Measurements from ENCODE around the gene PRPF31.

PRPF31 gene

DNA sequence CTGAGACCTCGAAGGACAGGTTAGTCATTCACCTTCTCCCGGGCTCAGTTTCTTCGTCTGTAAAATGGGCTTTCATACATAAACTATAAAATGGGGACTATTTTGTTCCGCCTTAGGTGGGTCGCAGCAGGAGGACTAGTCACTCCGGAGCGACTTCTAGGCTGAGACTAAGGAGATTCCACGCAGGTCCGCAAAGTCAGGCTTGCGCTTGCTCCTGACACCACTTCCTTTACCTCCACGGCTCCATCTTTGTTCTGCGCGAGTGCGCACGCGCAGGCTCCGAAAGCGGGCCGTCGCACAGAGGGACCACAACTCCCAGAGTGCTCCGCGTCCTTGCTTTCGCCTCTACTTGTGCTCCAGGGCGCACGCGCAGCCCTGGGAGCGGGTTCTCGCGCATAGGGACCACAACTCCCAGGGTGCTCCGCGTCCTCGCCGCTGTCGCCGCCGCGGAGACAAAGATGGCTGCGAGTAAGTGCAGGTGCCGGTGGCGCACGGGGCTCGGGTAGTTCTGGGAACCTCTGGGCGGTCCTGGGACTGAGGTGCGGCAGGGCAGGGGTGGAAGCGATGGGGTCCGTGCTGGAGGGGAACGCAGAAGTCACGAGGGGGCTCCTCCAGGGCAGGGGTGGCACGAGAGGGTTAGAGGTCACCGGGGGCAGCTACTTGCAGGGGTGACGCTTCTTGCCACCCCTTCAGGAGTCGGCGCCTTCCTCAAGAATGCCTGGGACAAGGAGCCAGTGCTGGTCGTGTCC, 13.0 kb upstream of the PRPF31 start, which contains the start of gene NDUFA3:
TSS of gene NDUFA3 (plus strand) at position 435 of the 749 bp plus-strand sequence. CDS start at position 459, 24 bp downstream.
- no peak for TF ChIP-seq GATA3 (IDR thresholded peaks at IDR 0.05; ENCODE audit: low read depth, low read length)
- no peak for TF ChIP-seq GATA2 (IDR thresholded peaks at IDR 0.05; ENCODE audit: low read depth, low read length)

DNA sequence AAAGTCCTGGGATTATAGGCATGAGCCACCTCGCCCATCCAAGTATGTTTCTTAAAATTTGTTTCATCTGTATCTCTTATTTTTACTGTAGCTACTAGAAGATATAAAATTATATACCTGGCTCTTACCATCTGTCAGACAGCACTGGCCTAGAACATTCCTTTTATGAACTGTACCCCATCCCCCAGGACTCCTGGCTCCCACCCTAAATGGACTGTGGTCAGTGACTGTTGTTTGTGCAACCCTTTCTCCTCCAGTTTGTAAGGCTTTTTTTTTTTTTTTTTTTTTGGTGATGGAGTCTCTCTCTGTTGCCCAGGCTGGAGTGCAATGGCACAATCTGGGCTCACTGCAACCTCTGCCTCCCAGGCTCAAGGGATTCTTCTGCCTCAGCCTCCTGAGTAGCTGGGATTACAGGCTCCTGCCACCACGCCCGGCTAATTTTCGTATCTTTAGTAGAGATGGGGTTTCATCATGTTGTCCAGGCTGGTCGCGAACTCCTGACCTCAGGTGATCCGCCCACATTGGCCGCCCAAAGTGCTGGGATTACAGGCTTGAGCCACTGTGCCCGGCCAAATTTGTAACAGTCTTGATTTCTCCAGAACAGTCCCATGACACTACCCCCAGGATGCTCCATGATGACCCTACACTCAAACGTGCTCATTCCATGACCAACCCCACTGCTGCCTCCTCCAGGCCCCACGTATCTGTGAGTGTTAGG, 10.4 kb upstream of the PRPF31 start:
- no peak for TF ChIP-seq GATA3 (IDR thresholded peaks at IDR 0.05; ENCODE audit: low read depth, low read length)
- no peak for TF ChIP-seq GATA2 (IDR thresholded peaks at IDR 0.05; ENCODE audit: low read depth, low read length)

DNA sequence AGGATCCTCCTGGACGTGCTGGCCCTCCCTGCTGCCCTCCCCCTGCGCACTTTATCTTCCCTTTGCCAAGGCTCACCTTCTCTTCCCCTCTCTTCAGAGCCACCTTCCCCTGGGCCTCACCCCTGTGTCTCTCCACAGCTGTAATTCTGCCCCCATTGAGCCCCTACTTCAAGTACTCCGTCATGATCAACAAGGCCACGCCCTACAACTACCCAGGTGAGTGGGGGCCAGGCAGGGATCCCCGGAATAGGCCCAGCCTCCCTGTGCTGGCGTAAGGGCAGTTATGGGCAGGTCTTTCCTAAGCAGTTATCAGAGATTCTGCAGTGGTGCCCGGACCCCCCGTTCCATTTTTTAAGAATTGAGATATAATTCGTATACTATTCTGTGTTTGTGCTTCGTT, 9.8 kb upstream of the PRPF31 start:
- no peak for TF ChIP-seq GATA2 (IDR thresholded peaks at IDR 0.05; ENCODE audit: low read depth, low read length)
- no peak for TF ChIP-seq GATA3 (IDR thresholded peaks at IDR 0.05; ENCODE audit: low read depth, low read length)

DNA sequence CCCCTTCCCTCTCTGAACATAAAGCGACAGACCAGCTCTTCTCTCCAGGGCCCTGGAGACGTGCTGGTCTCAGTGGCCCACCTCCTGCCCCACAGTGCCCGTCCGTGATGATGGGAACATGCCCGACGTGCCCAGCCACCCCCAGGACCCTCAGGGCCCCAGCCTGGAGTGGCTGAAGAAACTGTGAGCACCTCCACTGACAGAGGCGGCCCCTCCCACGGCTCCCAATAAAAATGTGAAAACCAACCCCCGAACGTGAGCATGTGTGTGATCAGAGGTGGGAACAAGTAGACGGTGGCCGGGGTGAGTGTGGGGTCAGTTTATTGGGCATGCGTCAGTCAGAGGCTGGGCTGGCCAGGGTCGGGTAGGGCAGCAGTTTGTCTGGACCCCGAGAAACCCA, 8.8 kb upstream of the PRPF31 start:
- TF ChIP-seq GATA2 (IDR thresholded peaks at IDR 0.05; ENCODE audit: low read depth, low read length) (no peak), GATA3 (IDR thresholded peaks at IDR 0.05; ENCODE audit: low read depth, low read length) (no peak)

DNA sequence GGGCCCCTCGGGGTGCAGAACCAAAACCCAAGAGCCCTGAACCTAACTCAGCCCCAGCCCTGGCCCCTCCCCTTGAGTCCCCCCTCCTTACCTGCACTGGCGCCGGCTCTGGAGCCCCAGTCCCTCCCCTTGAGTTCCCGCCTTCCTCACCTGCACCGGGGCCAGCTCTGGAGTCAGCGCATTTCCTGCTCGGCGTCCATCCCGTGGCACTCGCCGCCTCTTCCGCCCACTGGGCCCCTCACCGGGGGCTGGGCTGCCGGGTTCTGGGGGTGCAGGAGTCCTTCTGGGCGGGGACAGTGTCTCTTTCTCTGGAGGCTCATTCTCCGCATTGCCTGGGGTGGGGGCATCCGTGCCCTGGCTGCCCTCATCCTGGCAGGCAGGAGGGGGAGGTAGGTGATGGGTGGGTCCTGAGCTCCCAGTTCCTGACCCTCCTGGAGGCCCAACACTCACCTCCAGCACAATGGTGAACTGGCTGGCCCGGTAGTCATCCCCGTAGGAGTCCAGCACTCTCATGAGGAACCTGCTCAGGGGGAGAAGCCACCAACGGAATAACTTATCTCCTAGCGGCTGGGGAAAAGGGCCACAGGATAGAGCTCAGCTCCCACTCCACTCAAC, 7.6 kb upstream of the PRPF31 start:
- TF ChIP-seq GATA2 (IDR thresholded peaks at IDR 0.05; ENCODE audit: low read depth, low read length): no peak
- TF ChIP-seq GATA3 (IDR thresholded peaks at IDR 0.05; ENCODE audit: low read depth, low read length): no peak

DNA sequence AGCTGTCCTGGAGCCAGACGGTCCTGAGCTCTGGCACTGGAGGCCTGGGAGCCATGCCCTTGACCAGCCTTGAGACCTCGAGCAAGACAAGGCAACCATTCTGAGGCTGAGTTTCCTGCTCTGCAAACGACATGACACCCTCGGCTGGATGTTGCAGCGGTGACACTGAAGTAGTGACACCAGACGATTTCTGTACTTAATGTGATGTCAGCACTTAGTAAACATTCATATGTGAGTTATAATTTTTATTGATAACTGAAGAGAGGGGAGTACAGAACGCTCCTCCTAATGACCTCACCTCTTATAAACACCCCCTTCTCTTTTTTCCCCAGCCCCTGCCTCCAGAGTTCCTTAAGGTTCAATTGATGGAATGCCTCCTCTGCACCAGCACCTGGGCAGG, 7.1 kb upstream of the PRPF31 start:
- TF ChIP-seq GATA3 (IDR thresholded peaks at IDR 0.05; ENCODE audit: low read depth, low read length) (no peak), GATA2 (IDR thresholded peaks at IDR 0.05; ENCODE audit: low read depth, low read length) (no peak)

DNA sequence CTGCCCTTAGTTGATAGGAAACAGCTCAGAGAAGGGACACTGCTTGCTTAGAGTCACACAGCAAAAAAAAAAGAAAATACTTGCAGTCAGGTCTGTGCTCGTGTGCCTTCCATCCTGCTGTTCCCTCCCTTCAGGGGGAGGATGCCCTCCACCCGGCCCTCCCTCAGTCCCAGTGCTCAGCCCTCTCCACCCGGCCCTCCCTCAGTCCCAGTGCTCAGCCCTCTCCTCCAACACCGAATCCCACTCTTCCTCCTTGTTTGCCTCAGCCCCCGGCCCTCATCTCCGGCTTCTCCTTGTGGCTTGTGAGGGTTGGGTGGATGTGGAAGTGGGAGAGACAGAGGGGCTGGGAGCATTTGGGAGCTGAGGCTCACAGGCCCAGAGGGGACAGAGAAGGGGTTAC, 5.9 kb upstream of the PRPF31 start:
- TF ChIP-seq GATA3 (IDR thresholded peaks at IDR 0.05; ENCODE audit: low read depth, low read length) (no peak), GATA2 (IDR thresholded peaks at IDR 0.05; ENCODE audit: low read depth, low read length) (no peak)

DNA sequence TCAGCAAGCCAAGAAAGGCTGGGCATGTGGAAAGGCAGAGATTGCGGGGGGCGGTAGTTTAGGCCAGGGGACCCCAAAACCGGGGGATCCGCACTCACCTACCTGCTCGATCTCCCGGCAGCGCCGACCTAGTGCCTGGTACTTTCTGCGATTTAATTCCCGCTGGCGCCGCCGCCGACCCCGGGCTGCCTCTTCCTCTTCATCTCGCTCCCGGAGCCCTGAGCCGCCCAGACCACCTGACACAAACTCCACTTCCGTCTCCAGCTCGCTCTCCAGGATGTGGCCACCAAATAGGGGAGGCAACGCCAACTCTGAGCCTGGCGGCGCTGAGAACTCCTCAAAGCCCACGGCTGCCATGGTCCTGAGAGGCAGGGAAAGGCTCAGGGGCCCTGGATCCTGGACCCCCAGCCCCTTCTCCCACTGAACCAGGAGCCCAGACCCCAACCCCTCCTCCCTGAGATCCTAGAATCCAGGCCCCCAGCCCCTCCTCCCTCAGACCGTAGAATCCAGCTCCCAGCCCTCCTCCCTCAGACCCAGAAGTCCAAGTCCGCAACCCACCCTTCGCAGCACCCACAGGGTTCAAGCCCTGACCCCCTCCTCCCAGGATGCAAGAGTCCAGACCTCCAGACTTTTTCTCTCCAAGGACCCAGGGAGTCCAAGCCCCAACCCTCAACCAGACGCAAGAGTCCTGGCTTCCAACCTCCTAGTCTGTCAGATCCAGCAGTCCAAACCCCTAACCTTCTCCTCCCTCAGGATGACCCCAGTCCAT, 1.0 kb upstream of the PRPF31 start:
- TF ChIP-seq GATA3 (IDR thresholded peaks at IDR 0.05; ENCODE audit: low read depth, low read length) (no peak), GATA2 (IDR thresholded peaks at IDR 0.05; ENCODE audit: low read depth, low read length) (no peak)

DNA sequence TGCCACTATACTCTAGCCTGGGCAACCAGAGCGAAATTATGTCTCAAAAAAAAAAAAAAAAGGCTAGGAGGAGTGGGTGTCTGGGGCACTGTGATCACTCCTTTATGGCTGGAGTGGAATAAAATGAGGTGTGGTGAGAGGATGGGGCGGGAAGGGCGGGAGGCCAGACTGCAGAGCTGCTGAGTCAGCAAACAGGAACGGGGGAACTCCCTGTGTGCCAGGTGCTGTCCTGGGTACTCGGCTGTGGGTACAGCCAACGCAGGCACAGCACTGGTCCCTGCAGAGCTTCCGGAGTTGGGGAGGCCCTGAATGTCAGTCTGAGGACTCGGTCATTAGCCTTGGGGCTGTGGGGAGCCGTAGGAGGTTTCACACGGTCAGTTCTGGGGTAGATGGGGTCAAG, 5.7 kb downstream of the PRPF31 start:
- TF ChIP-seq GATA2 (IDR thresholded peaks at IDR 0.05; ENCODE audit: low read depth, low read length) (no peak), GATA3 (IDR thresholded peaks at IDR 0.05; ENCODE audit: low read depth, low read length) (no peak)

DNA sequence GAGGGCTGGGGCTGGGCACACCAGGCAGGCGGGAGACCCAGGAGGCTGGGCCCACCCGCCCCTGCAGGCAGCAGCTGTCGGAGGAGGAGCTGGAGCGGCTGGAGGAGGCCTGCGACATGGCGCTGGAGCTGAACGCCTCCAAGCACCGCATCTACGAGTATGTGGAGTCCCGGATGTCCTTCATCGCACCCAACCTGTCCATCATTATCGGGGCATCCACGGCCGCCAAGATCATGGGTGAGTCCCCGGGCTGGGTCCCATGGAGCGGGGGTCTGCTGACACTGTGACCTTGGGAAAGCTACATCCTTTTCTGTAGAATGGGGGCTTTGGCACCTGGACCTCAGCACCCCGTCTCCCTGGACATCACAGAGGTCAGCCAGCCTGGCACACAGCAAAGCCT, 8.1 kb downstream of the PRPF31 start:
- TF ChIP-seq GATA3 (IDR thresholded peaks at IDR 0.05; ENCODE audit: low read depth, low read length): no peak
- TF ChIP-seq GATA2 (IDR thresholded peaks at IDR 0.05; ENCODE audit: low read depth, low read length): no peak

DNA sequence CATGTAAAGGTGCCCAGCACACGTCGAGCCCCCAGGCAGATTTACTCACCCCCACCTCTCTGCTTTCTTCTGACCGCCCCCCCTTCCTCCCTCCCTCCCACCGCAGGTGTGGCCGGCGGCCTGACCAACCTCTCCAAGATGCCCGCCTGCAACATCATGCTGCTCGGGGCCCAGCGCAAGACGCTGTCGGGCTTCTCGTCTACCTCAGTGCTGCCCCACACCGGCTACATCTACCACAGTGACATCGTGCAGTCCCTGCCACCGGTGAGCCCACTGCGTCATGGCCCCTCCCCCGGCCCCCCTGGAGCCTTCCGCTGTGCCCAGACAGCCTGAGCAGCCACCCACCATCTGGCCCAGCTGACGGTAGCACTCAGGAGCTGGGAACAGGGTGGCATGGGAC, 8.8 kb downstream of the PRPF31 start:
- no peak for TF ChIP-seq GATA2 (IDR thresholded peaks at IDR 0.05; ENCODE audit: low read depth, low read length)
- TF ChIP-seq GATA3 (IDR thresholded peaks at IDR 0.05; ENCODE audit: low read depth, low read length): no peak

DNA sequence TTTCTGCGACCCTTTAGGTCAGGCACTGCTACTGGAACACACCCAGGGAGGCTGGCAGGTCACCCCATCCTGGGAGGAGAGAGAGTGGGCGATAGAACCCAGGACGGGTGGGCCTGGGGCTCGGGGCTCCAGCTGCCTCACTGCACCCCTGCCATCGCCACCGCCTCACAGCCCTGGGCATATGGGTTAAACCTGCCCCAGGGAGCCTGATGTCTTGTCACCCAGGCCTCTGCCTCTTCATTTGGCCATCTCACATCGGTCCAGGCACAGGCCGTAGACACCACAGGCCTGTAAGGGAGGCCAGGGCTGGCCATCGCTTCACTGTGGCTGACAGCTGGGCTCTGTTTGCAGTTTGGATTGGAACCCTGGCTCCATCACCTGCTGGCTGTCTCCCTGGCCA, 10.2 kb downstream of the PRPF31 start:
- TF ChIP-seq GATA2 (IDR thresholded peaks at IDR 0.05; ENCODE audit: low read depth, low read length): no peak
- no peak for TF ChIP-seq GATA3 (IDR thresholded peaks at IDR 0.05; ENCODE audit: low read depth, low read length)

DNA sequence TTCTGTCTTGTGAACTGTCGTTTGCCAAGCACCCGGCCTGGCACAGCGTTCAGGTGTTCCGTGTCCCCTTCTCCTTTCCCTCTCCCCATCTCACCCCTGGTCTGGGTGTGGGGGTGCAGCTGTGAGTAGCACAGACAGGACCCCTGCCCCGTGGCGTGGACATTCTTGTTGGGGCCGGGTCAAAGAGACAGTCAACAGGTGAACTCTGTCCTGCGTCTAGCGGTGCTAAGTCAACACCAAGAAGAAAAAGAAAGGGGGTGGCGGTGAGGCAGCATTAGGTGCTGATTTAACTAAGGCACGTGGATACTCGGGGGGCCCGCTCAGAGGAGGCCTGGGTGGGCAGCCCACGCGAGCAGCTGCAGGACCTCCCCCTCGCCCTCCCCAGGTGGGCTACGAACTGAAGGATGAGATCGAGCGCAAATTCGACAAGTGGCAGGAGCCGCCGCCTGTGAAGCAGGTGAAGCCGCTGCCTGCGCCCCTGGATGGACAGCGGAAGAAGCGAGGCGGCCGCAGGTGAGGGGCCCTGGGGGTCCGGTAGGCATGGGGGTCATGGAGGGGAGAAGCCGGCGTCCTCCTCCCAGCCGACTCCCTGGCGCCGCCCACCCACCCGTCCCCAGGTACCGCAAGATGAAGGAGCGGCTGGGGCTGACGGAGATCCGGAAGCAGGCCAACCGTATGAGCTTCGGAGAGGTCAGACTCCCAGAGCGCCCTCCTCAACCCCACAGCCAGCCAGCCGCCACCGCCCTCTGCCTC, 12.3 kb downstream of the PRPF31 start:
- TF ChIP-seq GATA3 (IDR thresholded peaks at IDR 0.05; ENCODE audit: low read depth, low read length) (no peak), GATA2 (IDR thresholded peaks at IDR 0.05; ENCODE audit: low read depth, low read length) (no peak)

DNA sequence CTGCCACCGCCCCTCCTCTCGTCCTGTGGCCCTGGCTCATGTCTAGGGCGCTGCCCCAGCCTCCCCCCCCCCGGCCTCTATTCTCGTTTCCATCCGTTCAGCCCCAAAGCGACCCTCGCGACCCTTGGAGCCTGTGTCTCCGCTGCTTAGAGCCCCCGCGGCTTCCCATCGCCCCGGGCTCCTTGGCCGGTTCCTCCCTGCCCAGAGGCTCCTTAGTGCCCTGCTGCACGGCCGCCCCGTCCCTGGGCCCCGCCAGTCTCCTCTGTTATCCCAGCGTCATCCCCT, 12.8 kb downstream of the PRPF31 start:
- no peak for TF ChIP-seq GATA2 (IDR thresholded peaks at IDR 0.05; ENCODE audit: low read depth, low read length)
- no peak for TF ChIP-seq GATA3 (IDR thresholded peaks at IDR 0.05; ENCODE audit: low read depth, low read length)

Measured in SH-SY5Y (cell line).